NCI-H128 (cell line): ENCODE measurements around the gene GPR55.

Source experiments
- DNase-seq: peaks from one replicate; lab custom pipeline; 2025; ENCODE audit not compliant: unreplicated experiment; lab: John Stamatoyannopoulos, UW

GPR55 gene

GRCh38 chr2:230885463-230886130, 39.4 kb downstream of the GPR55 start:
- DNase-seq, result no peak

GRCh38 chr2:230881840-230882239, 43.2 kb downstream of the GPR55 start:
- no peak for DNase-seq

DNA sequence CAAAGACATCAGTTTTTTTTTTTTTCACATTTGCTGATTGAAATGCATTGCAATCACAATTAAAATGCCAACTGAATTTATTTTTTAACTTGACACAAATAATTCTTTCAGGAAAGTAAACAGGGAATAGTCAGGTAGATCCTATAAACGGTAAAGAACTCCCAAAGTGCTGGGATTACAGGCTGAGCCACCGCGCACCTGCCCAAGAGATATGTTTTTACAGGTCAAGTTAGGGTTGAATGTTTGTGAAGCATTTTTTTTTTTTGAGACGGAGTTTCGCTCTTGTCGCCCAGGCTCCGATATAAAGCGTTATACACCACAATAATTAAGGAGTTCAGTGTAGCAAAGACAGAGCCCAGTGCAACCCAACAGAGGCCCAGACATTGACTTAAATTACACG, 45.2 kb downstream of the GPR55 start:
- DNase-seq, result no peak

DNA sequence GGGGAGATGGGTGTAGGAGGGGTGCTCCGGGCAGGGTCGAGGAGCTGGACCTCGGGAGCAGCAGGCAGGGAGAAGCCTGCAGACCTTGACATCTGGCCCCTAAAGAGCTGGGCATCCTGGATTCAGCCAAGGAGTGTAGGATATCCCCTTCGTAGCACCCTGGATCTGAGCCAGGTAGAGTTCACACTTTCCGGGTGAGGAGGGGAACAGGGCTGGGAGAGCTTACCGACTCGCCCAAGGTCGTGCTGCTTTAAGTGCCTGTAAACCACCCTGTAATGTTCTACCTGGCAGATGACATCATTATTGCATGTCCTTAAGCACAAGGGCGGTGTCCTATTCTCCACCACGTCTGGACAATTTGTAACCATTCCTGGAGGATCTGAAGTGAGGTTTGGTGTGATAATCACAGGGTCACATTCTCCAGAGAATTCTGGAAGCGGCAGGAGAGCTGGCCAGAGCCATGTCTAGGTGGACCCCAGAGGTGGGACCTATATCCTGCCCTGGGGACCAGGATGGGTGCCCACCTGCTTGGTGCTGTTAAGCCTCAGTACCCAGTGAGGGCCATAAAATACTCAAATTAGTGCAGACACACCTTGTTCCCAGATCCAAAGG, 45.7 kb downstream of the GPR55 start:
- no peak for DNase-seq

GRCh38 chr2:230878599-230879188, 46.3 kb downstream of the GPR55 start:
- no peak for DNase-seq

- no peak for DNase-seq
Measured at GRCh38 chr2:230877759-230878598, 47.1 kb downstream of the GPR55 start.

GRCh38 chr2:230877116-230877758, 47.8 kb downstream of the GPR55 start:
- DNase-seq, result no peak

DNA sequence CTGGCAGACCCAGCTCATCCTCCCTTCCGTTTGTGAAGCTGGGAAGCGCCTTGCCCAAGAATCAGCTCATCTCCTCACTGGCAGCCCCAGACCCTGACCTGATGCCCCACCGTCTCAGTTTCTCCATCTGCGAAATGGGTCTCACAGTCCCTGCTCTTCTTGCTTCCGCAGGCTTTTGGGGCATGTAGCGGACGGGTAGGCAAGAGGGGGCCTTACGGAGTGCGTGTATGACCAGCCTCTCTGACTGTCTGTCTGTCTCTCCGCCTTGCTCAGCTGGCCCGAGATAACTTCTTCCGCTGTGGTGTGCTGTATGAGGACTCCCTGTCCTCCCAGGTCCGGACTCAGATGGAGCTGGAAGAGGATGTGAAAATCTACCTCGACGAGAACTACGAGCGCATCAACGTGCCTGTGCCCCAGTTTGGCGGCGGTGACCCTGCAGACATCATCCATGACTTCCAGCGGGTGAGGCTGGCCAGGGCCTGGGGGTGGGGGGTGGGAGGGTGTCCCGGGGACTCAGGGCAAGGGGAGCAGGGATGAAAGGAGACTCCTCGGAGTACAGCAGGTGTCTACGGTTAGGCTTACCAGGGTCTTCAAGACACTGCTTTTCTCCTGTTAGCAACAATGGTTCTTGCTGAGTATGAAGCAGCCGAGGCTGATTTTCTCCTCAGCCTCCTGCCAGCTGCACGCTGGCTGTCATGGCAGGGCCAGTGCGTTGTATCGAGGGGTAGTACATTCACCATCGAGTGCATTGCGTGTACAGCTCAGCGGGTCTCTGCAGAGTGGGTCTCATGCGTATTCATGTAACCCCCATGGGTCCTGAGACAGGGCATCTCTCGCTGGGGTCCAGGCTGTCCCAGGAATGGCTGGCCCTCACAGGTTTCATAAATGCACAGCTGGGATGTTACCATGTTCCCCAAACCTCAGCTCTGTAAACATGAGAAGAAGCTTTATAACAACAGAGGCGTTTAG, 49.4 kb downstream of the GPR55 start:
- no peak for DNase-seq

DNA sequence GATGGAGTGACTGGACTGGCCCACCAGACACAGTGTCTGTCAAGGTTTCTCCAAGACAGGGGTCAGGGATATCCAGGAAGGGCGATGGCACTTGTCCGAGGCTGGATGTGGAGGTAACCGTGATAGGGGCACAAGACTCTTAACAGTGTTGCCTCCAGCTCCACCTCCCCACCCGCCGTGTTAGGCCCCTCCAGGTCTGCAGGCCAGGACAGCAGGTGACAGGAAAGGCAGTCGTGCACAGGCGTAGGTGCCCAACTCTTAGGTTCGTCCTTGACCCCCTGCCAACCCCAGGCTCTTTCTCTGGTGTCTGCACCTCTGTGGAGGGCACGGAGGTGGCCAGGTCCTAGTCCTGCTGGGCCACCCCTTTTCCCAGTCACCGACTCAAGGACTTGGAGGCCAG, 50.2 kb downstream of the GPR55 start:
- no peak for DNase-seq

DNA sequence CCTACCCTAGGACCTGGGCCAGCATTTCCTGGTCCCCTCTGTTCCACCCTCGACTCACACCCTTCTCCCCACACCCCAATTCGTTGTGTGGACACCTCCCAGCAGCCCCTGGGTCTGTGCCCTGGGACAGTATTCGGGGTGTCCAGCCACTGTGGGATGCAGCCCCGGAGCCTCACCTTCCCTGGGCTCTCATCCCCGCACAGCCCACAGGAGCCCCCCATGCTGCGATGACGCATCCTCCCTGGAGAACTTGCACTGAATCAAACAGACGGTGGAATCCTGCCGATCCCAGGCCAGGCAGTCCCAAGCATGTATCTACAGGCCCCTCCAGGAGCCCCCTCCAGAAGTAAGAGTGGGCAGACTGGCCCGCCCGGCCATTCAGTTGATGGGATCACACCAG, 50.6 kb downstream of the GPR55 start:
- no peak for DNase-seq

- no peak for DNase-seq
Measured at GRCh38 chr2:230873661-230874401, 51.2 kb downstream of the GPR55 start.

DNA sequence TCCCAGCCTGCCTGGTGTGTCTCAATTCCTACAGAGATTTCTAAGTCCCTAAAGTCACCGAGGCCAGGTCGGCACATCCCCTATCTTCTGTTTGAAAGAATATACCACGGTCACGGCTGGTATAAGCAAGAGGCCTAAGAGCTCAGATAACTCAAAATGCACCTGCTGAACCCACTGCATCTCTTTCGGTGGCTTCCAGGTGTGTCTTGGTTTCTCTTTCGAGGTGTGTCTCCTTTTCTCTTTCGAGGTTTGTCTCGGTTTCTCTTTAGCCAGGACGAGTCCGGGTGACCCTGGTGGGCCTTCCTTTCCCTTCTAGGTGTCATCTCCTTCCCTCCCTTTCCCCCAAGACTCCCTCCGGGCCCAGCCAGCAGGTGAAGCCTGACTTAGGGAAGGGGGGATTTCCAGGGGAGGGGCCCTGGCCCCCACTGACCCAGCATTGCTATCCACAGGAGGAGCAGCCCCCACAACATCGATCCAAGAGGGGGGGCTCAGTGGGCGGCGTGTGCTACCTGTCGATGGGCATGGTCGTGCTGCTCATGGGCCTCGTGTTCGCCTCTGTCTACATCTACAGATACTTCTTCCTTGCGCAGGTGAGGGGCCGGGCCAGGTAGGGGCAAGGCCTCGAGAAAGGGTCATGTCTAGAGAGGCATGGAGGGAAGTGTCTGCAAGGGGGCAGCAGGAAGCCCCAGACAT, 51.9 kb downstream of the GPR55 start:
- DNase-seq, result no peak

- DNase-seq, result no peak
Measured at GRCh38 chr2:230872151-230872967, 52.7 kb downstream of the GPR55 start.

GRCh38 chr2:230871361-230872150, 53.5 kb downstream of the GPR55 start:
- no peak for DNase-seq

- DNase-seq, result no peak
Measured at GRCh38 chr2:230870544-230871360, 54.3 kb downstream of the GPR55 start.

- no peak for DNase-seq
Measured at GRCh38 chr2:230869914-230870543, 55.0 kb downstream of the GPR55 start.
